Measurements from ENCODE around the gene SLC41A3.
A peak's percentile ranks its signal among the peaks of the same experiment; 100 is the strongest.
"Not testable (repeated sequence)": the region's sequence is repeated elsewhere in the genome, so short reads cannot be mapped to it uniquely, and the experiment has no call there.

Gene SLC41A3

DNA sequence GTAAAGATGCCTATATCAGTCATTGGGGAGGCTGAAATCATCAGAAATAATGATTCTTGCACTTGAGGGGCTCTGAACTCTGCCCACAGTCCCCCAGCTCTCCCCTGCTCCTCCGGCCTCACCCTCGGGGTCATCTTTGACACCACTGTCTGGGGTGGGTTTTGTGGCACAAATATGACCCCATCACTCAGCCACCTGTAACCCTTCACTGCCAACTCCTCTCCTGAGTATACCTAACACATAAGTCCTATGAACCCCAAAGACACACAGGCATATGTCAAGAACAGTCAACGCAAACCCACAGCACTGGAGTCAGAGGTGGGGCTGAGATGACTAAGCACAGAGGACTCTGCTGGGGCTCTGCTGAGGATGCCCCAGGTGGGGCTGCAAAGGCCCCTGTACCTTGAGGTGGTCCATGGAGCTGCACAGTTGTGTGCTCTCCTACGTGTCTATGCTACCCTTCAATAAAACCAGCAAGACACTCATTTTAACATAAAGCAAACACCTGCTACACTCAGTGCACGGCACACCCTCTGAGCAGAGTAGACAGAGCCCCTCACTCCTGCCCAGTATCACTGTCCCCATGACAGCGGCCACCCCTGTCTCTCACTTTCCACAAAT, 29.9 kb downstream of the SLC41A3 start:
- no peak for DNase-seq (ENCODE audit: low spot score)

DNA sequence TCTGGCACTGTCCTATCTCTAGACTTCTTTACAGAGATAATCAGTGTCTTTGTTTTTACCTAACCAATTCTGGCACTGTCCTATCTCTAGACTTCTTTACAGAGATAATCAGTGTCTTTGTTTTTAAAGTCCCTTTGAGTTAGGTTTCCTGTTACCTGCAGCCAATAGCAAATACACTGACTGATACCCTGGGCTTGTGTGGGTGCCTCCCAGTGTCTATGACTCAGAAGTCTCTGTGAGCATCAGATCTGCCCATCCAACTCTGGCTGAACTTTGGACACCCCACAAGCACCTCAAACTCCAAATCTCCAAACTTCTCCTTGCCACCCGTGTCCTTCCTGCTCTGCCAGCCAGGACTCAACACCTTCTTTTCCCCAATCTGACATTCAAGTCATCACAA, 30.4 kb downstream of the SLC41A3 start:
- DNase-seq (ENCODE audit: low spot score): no peak

DNA sequence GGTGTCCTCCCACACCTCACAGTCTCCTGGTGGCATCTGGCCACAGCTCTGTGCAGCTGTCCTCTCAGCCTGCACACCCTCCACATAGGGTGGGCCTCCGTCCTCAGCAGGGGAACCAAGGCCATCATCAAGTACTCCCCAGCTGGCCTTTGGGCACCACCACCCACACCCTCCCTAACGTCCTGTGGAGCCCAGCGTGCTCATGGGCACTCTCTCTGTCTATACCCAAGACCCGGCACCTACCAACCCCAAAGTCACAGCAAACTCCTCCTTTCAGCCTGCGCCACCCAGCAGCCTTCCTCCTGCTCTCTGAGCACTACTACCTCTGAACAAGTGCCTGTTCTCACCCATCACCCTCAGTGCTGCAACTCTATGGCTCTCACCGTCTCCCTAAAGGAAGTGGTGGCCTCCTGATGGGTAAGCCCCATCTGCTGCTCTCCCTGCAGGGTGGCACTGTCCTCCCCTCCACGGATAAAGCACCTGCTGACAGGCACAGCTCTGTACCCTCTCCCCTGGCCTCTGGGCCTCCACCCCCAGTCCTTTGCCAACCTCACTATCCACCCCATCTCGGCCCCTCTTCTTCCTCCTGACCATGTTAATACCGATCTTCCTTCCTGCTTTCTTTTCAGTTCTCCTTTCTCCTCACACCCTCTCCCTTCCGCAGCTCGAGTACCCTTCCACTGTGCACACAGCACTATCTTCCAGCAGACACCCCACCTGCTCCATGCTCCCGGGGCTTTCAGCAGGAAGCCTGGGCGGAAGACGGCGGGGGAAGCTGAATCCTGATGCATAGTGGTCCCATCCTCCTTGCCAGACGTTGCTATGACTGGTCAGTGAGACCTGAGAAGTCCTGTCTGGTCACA, 31.5 kb downstream of the SLC41A3 start:
- no peak for DNase-seq (ENCODE audit: low spot score)

GRCh38 chr3:126051741-126052140, 32.2 kb downstream of the SLC41A3 start:
- no peak for DNase-seq (ENCODE audit: low spot score)

GRCh38 chr3:126051234-126051633, 32.7 kb downstream of the SLC41A3 start:
- no peak for DNase-seq (ENCODE audit: low spot score)

GRCh38 chr3:126050626-126051025, 33.3 kb downstream of the SLC41A3 start:
- no peak for DNase-seq (ENCODE audit: low spot score)

DNA sequence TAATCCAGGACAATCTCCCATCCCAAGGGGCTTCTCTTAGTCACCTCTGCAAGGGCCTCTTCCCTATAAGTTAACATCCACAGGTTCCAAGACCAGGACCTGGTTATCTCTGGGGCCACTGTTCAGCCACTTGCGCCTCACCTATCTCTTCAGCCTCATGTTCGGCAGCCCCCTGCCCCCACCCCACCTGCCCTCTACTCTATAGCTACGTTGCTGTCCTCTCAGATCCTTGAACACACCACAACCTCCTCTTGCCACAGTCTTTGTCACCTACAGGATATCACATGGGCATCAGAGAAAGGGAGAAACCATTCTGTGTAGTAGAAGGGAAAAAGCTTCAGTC, 33.9 kb downstream of the SLC41A3 start:
- DNase-seq (ENCODE audit: low spot score): no peak

DNA sequence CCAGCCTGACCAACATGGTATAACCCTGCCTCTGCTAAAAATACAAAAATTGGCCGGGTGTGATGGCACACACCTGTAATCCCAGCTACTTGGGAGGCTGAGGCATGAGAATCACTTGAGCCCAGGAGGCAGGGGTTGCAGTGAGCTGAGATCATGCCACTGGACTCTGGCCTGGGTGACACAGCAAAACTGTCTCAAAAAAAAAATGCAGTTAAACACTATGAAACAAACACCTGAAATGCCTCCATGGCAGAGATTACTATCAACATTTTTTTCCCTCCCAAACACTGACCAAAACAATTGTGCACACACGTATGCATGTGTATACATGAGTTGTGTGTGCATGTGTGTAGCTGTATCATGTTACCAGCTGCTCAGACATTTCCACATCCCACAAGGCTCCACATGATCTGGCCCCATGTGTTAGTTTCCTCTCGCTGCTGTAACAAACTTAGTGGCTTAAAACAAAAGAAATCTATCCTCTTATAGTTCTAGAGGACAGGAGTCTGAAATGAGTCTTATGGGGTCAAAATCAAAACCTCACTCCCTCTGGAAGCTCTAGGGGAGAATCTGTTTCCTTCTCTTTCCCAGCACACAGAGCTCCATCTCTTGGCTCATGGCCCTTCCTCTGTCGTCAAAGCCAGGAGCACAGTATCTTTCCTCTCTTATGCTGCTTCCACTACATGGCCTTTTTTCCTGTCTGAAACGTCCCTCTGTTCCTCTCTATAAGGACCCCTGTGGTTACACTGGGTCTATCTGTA, 34.5 kb downstream of the SLC41A3 start:
- no peak for DNase-seq (ENCODE audit: low spot score)

DNA sequence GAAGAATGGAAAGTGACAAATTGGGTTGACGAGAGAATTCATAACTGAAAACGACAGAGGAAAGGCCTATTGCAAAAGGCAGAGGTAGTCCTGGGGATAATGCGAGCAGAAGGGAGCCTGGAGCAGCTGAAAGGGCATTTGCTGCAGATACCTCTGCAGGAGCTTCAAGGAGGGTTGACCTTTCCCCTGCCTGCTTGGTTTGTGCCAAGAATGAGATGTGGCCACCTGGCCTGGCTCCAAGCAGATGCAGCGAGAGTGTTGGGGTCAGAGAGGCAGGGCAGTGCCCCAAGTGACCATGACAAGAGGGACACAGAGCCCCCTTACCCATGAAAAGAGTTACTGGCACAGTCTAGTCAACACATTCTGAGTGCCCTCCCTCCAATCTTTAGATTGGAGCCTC, 43.5 kb downstream of the SLC41A3 start:
- DNase-seq (ENCODE audit: low spot score): no peak

DNA sequence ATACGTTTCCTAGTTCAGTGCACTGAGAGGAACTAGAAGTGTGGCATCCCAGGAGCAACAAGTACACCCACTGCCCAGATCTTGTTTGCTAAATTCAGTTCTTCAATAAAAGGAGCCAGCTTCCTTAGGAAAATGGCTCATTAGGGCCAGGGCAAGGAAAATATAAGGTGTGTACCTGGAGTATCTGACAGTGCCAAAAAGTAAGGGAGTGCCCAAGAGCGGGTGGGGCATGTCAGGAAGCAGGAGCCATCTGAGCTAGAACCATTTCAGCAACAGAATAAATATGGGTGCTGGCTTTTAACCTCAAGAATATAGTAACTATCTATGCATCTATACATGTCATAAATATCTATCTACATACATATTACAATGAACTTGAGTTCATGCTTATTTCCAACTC, 44.1 kb downstream of the SLC41A3 start:
- no peak for DNase-seq (ENCODE audit: low spot score)

GRCh38 chr3:126038791-126039190, 45.1 kb downstream of the SLC41A3 start:
- DNase-seq (ENCODE audit: low spot score): not testable (repeated sequence)

- DNase-seq (ENCODE audit: low spot score): no peak
These were observed 47.8 kb downstream of the SLC41A3 start for GRCh38 chr3:126036056-126036549.

DNA sequence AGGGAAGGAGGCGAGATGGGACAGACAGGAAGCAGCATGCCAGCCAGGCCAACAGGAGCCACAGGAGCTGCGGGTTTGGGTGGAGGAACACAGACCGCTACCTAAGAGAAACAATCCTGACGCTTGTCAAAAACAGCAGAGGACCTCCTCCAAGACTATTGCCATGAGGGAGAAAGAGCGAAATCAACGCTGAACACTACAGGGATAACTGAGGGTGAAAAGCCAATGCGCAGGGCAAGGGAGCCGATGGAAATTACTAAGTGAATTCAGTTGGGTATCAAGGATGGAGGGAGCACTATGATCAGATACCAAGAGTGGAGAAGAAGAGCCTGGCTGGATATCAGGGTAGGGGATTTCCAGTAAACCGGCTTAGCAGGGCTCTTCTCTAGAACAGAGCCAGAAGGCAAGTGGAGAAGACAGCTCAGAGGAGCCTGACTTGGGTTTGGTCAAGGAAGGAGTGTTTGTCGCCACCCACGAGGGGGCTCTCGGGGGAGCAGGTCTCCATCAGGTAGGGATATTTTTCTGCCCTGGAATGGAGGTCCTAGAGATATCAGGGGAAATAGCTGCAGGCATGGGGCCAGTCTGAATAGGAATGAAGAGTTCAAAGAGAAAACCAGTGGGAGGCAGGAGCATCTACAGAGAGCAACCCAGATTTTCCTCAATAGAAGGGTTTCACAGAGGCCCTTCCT, 48.4 kb downstream of the SLC41A3 start:
- DNase-seq (ENCODE audit: low spot score): peak; percentile 1

- no peak for DNase-seq (ENCODE audit: low spot score)
These were observed 49.2 kb downstream of the SLC41A3 start for GRCh38 chr3:126034481-126035361.

DNA sequence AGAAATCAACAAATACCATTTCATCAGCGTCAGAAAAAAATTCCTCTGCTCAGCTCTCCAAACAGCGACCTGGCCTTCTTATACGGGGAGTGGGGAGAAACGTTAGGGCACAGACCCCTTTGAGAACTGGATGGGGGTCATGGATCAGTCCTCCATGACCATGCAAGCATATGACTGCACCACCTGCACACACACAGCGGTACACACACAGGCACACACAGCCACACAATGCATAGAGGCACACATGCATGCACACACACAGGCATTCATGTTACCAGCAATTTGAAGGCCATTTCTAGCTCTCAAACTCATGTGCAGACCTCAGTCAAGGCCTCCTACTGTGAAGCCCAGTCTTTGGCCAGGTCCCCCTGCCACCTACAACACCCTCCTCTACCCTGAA, 50.2 kb downstream of the SLC41A3 start:
- no peak for DNase-seq (ENCODE audit: low spot score)

GRCh38 chr3:126033051-126033745, 50.7 kb downstream of the SLC41A3 start:
- no peak for DNase-seq (ENCODE audit: low spot score)

DNA sequence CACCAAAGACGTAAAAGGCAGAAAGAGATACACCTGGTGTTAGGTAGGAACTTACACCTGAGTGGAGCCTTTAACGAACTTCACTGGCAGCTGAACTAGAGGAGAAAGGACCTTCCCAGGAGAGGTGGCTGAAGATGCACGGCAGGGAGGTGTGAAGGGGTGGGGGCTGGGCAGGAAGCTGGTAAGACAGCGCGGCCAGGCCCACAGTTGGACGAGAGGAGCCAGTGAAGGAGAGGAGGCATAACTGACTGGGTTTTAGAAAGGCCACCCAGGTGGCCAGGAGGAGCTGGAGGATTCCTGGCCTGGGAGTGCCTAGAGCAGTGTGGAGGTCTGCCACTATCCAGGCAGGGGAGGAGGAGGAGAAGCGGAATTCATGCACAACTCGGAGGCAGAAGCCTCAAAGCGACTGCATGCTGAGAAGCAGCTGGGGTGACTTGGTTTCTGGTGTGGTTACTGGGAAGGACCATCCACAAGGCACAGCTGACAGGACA, 51.9 kb downstream of the SLC41A3 start:
- no peak for DNase-seq (ENCODE audit: low spot score)

DNA sequence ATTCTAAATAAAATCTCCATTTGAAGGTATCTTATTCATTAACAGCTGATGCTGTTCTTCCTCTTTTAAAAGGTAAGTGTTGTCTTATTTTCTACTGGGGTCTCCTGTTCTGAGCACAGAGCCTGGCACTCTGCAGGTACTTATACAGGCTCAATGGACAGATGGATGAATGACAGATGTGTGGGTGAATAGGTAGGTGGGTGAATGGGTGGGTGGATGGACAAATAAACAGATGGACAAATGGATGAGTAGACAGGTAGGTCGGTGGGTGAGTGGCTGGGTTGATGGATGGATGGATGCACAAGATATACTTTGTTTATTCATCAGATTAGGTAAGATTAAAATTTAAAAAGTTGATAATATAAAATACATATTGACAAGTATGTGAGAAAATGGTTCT, 53.5 kb downstream of the SLC41A3 start:
- no peak for DNase-seq (ENCODE audit: low spot score)

- DNase-seq (ENCODE audit: low spot score): no peak
These were observed 54.7 kb downstream of the SLC41A3 start for GRCh38 chr3:126029241-126029640.

DNA sequence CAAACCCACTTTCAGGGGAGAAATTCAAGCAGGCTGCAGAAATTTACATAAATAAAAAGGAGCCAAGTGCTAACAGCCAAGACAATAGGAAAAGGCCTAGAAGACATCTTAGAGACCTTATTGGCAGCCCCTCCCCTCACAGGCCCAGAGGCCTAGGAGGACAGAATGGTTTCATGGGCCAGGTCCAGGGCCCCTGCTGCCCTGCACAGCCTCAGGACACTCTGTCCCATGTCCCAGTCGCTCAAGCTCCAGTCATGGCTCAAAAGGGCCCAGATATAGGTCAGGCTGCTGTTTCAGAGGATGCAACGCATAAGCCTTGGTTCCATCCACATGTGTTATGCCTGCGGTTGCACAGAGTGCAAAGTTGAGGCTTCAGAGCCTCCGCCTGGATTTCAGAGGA, 55.8 kb downstream of the SLC41A3 start:
- no peak for DNase-seq (ENCODE audit: low spot score)
